HepG2 (cell line): ENCODE measurements around the gene PMS2.

Experiments
- ARID2 ChIP-seq: sonication (generic); formaldehyde crosslinking; IDR thresholded peaks from 2 replicates; pipeline ENCODE4 v1.8.1; 2022; ENCODE audit warnings: mild to moderate bottlenecking, missing genetic modification reagents, borderline replicate concordance
- FOXJ3 ChIP-seq: sonication (generic); formaldehyde crosslinking; IDR thresholded peaks from 2 replicates; pipeline ENCODE4 v1.4.0; 2020; ENCODE audit warnings: missing genetic modification reagents, mild to moderate bottlenecking, borderline replicate concordance
- FOXP1 ChIP-seq, 2 experiments: fragments of 450-650 bp in 1 of 2; IDR thresholded peaks; 2 replicates each; pipeline ENCODE4 v1.6.1; 2017 to 2018; ENCODE audit warnings: antibody characterized with exemption in 1 of 2
- MXI1 ChIP-seq: IDR thresholded peaks from 3 replicates; pipeline ENCODE4 v1.6.1; 2012; ENCODE audit warnings: low read depth, low read length, inconsistent platforms, borderline replicate concordance
- ZKSCAN8 ChIP-seq: IDR thresholded peaks from 2 replicates; pipeline ENCODE4 v1.6.1; 2016; ENCODE audit warnings: borderline replicate concordance, missing genetic modification reagents, missing compliant biosample characterization
- ZNF12 ChIP-seq: sonication (generic); formaldehyde crosslinking; IDR thresholded peaks from 2 replicates; pipeline ENCODE4 v1.5.0; 2020; ENCODE audit warnings: missing genetic modification reagents
- ZNF253 ChIP-seq: sonication (generic); formaldehyde crosslinking; IDR thresholded peaks from 2 replicates; pipeline ENCODE4 v1.8.0; 2022; ENCODE audit warnings: mild to moderate bottlenecking, missing genetic modification reagents, borderline replicate concordance
- ZNF274 ChIP-seq: sonication (generic); formaldehyde crosslinking; IDR thresholded peaks from 2 replicates; pipeline ENCODE4 v1.5.1; 2020; ENCODE audit warnings: mild to moderate bottlenecking, missing genetic modification reagents
- ZNF549 ChIP-seq: sonication (generic); formaldehyde crosslinking; IDR thresholded peaks from 2 replicates; pipeline ENCODE4 v1.5.0; 2020; ENCODE audit warnings: missing genetic modification reagents
- TF ChIP-seq, protein P1 (sequence below): sonication (generic); formaldehyde crosslinking; IDR thresholded peaks from 2 replicates; pipeline ENCODE4 v1.5.0; 2020; ENCODE audit warnings: mild to moderate bottlenecking, missing genetic modification reagents, moderate library complexity

DNA sequence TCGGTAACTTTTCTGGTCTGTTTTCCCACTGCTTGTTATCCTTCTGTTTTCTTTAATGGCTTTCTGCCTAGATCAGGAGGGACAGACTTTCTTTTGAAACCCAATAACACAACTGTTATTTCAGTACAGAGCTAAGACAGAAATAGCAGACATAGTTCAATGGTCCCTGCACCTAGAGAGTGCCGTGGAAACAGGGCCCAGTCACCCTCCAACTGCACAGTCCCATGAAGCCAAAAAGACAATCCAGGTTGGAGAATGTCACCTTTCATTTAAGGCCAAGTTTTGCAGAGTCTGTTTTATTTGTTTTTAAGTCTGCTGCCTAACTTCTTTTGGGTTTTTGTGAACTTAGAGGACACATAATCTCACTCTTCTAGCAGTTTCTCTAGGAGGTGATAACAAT is 2.7 kb upstream of the PMS2 start:
- TF ChIP-seq ARID2 = no peak
- TF ChIP-seq, protein P1, sequence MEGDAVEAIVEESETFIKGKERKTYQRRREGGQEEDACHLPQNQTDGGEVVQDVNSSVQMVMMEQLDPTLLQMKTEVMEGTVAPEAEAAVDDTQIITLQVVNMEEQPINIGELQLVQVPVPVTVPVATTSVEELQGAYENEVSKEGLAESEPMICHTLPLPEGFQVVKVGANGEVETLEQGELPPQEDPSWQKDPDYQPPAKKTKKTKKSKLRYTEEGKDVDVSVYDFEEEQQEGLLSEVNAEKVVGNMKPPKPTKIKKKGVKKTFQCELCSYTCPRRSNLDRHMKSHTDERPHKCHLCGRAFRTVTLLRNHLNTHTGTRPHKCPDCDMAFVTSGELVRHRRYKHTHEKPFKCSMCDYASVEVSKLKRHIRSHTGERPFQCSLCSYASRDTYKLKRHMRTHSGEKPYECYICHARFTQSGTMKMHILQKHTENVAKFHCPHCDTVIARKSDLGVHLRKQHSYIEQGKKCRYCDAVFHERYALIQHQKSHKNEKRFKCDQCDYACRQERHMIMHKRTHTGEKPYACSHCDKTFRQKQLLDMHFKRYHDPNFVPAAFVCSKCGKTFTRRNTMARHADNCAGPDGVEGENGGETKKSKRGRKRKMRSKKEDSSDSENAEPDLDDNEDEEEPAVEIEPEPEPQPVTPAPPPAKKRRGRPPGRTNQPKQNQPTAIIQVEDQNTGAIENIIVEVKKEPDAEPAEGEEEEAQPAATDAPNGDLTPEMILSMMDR (CRISPR knock-in tag) = no peak
- no peak for TF ChIP-seq FOXP1 (IDR thresholded peaks at IDR 0.05)
- TF ChIP-seq FOXP1 (CRISPR knock-in tag; IDR thresholded peaks at IDR 0.05) = no peak
- no peak for TF ChIP-seq MXI1
- no peak for TF ChIP-seq ZKSCAN8 (CRISPR knock-in tag)
- no peak for TF ChIP-seq FOXJ3 (CRISPR knock-in tag)
- TF ChIP-seq ZNF549 (CRISPR knock-in tag) = no peak
- no peak for TF ChIP-seq ZNF12
- TF ChIP-seq ZNF253 = no peak
- no peak for TF ChIP-seq ZNF274 (CRISPR knock-in tag)
